HG02759 (cell line): ENCODE measurements around the gene ZBED4.
A peak's percentile ranks its signal among the peaks of the same experiment; 100 is the strongest.
"Not testable (repeated sequence)": the region's sequence is repeated elsewhere in the genome, so short reads cannot be mapped to it uniquely, and the experiment has no call there.

Source experiments
- ATAC-seq: cut with Tn5 transposase; IDR thresholded peaks from one replicate; pipeline ENCODE4 v1.9.1; 2021; ENCODE audit warnings: mild to moderate bottlenecking, moderate library complexity; ENCODE audit not compliant: unreplicated experiment

The ZBED4 gene, protein sequence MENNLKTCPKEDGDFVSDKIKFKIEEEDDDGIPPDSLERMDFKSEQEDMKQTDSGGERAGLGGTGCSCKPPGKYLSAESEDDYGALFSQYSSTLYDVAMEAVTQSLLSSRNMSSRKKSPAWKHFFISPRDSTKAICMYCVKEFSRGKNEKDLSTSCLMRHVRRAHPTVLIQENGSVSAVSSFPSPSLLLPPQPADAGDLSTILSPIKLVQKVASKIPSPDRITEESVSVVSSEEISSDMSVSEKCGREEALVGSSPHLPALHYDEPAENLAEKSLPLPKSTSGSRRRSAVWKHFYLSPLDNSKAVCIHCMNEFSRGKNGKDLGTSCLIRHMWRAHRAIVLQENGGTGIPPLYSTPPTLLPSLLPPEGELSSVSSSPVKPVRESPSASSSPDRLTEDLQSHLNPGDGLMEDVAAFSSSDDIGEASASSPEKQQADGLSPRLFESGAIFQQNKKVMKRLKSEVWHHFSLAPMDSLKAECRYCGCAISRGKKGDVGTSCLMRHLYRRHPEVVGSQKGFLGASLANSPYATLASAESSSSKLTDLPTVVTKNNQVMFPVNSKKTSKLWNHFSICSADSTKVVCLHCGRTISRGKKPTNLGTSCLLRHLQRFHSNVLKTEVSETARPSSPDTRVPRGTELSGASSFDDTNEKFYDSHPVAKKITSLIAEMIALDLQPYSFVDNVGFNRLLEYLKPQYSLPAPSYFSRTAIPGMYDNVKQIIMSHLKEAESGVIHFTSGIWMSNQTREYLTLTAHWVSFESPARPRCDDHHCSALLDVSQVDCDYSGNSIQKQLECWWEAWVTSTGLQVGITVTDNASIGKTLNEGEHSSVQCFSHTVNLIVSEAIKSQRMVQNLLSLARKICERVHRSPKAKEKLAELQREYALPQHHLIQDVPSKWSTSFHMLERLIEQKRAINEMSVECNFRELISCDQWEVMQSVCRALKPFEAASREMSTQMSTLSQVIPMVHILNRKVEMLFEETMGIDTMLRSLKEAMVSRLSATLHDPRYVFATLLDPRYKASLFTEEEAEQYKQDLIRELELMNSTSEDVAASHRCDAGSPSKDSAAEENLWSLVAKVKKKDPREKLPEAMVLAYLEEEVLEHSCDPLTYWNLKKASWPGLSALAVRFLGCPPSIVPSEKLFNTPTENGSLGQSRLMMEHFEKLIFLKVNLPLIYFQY

DNA sequence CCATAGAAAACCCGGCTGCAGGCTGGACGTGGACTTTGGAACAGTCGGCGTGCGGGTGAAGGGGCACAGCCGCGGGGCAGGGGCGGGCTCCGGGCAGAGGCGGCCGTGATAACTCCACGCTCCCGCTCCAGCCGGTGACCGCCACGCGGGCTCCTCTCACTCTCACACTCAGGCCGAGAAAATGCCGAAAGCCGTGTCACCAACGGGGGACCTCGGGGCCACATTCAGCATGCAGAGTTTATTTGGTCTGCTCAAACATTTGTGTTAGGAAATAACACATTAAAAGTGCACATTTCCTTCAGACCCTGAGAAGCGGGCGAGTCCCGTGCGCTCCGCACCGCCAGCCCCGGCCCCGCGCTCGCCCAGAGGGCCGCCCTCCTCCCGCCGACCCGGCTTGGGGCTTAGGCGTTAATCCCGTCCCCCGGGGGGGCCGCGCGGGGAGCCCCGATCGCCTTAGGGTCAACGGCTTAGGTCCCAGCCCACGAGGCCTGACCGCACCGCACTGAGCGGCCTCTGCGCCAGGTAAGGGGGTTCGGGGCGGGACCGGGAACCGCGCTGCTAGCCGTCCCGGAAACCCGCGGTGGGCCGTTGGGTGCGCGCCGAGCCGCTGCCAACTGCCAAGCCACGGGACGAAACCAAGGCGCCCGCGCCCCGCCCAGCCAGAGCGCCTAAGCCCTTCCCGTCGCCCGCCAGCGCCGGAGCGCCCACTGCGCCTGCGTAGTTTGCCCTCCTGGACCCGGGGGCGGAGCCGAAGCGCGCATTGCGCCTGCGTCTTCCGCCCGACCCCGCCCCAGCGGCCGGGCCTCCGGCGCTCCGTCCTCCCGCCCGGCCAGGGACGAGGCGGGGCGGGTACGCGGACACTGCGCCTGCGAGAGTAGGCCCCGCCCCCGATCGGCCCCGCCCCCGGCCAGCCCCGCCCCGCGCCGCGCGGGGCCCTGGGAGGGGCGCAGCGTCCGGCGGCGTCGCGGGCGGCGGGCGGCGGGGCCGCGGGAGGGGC lies at the start of gene ZBED4:
ZBED4 (plus strand) TSS at position 947 of the 997 bp plus-strand sequence. CDS start 29,819 bp downstream, outside the sequence.
- ATAC-seq = peak; percentile 80

DNA sequence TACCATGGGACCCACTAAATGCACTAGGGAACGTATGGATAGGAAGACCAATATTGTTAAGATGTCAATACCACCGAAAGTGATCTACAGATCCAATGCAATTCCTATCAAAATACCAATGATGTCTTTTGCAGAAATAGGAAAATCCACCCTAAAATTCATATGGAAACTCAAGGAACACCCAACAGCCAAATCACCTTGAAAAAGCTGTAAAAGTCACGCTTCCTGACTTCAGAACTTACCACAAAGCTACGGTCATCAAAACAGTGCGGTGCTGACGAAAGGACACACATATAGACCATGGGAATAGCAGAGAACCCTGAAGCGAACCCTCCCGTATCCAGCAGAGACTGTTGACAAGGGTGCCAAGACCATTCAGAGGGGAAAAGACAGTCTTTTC lies 46.5 kb upstream of the ZBED4 start:
- ATAC-seq = no peak

DNA sequence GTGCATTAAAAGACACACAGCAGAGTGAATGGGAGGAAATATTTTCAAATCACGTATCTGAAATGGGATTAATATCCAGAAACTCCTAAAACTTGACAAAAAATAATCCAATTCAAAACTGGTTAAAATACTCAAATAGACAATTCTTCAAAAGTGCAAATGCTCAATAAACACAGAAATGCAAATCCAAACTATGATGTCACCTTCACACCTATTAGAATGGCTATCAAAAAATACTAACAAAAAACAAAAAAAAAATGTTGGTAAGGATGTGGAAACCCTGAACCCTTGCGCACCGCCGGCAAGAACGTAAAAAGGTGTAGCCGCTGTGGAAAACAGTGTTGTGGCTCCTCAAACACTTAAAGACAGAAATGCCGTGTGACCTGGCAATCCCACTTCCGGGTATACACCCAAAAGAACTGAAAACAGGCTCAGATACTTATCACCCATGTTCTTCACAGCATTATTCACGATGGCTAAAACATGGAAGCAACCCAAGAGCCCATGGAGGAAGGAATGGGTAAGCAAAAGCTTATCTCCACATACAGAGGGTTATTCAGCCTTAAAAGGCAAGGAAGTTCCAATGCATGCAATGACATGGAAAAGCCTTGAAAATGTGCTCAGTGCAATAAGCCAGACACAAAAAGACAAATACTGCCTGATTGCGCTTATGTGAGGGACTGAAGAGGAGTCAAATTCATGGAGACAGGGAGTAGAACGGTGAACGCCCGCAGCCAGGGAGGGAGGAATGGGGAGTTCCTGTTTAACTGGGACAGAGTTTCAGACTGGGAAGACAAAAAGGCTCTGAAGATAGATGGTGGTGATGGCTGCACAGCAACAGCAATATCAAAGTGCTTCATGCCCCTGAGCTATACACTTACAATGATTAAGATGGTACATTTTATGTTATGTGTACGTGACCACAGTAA lies 45.6 kb upstream of the ZBED4 start:
- no peak for ATAC-seq

DNA sequence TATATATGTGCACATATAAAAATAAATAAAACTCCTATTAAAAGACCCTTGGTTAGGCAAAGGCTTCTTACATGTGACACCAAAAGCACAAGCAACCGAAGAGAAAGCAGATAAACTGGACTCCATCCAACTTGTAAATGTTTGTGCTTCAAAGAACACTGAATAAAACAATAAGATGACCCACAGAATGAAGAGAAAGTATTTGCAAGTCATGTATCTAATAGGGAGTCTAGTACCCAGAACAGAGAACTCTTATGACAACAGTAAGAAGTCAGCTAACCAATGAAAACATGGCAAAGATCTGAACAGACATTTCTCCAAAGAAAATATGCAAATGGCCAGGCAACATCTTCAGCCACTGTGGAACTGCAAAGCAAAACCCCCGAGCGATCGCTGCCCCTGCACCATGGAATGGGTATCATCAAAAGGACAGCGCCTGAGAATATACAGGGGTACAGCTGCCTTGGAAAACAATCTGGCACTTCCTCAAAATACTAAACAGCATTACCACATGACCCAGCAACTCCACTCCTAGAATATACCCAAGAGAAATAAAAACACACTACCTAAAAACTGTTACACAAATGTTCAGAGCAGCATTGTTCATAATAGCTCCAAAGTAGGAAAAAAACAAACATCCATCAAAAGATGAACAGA lies 43.2 kb upstream of the ZBED4 start:
- ATAC-seq = no peak

DNA sequence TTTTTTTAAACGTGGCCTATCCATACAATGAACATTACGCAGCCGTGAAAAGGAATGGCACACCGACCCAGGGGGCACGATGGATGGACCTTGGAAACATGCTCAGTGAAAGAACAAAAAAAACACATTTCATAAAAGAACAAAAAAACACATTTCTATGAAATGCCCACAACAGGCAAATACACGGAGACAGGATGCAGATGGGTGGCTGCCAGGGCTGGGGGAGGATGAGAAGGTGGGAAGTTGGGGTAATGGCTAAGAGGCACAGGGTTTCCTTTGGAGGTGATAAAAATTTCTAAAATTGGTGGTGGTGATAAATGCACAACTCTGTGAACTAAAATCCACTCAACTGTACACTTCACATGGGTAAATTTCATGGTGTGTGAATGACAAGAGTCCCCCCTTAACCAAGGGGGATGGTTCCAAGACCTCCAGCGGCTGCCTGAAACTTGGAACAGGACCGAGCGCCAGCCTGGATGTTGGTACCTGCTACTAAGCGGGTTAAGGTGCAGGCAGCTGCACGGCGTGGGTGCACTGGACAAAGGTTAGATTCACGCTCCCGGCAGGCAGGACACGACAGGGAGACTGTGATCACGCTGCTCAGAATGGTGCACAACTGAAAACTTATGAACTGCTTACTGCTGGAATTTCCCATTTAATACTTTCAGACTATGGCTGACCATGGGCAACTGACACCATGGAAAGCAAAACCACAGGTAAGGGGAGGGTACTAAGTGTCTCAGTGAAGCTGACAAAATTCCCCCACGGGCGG lies 42.4 kb upstream of the ZBED4 start:
- ATAC-seq = no peak

- ATAC-seq = no peak
These were observed 40.8 kb upstream of the ZBED4 start for GRCh38 chr22:49812838-49813237.

DNA sequence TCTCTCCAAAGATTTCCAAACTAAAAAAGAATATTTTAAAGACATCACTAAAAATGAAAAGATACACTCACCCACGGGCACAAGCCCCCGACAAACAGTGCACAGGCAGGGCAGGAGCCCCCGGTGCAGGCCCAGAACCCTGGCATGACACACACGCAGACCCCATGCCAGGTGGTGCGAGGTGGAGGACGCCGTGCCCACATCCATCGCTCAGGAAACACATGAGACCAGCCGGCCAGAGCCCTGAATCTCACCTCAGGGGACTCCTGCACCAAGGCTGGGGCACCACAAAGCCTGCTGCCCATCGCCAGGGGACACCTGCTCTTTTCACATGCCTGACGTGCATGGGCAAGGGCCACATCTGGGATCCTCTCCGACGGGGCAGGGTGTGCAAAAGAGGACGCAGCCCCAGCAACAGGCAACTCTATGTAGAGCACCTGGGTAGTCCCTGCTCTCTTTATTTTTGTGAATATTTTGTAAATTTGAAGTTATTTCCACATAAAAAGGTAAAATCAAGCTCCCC lies 39.4 kb upstream of the ZBED4 start:
- ATAC-seq = no peak

DNA sequence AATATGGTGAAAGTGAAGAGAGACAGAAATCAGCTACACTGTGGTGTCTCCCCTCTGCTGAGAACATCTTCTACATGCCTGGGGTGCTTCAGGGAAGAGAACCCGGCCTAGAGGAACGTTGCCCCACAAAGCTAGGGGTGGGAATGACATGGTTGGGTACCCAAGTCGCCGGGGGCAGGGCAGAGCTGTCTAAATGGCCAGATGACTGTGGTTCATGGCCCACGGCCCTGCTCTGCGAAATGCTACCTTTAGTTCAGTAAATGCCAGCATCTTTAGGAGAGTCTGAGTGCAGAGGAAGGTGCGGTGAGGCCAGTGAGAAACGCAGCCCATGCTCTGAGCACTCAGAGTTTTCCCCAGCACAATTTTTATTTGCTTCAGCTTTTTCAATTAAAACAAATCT lies 38.8 kb upstream of the ZBED4 start:
- ATAC-seq = no peak

- ATAC-seq = no peak
These were observed 38.0 kb upstream of the ZBED4 start for GRCh38 chr22:49815641-49816091.

DNA sequence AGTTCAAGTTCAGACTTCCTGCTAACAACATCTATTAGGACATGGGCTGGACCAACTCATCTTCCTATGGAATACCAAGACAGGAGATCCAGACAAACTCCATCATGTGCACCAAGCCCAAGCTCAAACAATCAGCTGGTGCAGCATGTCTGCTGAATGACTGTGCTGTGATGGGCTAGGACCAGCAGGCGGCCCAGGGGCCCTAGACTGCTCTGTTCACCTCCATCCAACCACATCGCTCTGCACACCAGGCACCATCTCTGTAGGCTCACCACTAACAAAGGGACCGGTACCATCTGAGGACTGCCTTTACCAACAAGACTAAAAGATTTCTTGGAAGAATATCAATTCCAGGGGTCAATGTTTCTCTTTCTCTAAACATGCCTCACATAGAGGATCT lies 36.3 kb upstream of the ZBED4 start:
- no peak for ATAC-seq

DNA sequence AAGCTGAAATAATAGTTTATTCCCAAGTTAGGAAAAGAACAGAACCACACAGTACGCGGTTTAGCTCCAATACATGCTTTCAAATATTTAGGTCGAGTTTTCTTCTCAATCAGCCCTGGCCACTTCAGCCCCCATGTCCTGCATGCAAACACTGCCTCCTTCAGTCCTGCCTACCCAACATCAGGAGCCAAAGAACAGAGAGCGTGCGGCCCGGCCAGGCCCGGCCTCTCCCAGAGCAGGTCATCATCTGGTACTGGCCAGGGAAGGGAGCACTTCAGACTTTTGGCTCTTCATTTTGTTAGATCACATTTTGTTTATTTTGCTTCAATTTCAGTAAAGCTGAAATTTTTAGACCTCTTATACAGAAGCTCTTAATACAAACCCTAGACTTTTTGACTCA lies 32.7 kb upstream of the ZBED4 start:
- ATAC-seq = no peak

DNA sequence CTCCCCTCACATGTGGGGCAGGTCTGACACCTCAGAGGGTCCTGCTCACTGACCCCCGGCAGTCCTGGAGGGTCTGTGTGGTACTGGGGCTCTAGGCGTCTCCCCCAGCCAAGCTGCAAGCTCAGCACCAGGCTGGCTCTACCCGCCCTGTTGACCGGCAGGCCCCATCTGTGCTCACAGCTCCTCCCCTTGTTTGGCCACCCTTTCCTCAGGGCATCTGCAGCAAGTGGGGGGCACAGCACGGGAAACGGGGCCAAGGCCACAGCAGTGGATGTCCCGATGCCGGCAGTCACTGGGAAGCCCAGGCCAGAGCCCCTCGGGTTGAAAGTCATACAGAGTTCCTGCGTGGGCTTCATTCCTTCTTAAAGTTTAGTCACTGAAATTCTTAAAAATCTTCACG lies 31.9 kb upstream of the ZBED4 start:
- not testable (repeated sequence) for ATAC-seq

- no peak for ATAC-seq
These were observed 30.2 kb upstream of the ZBED4 start for GRCh38 chr22:49823289-49824045.

DNA sequence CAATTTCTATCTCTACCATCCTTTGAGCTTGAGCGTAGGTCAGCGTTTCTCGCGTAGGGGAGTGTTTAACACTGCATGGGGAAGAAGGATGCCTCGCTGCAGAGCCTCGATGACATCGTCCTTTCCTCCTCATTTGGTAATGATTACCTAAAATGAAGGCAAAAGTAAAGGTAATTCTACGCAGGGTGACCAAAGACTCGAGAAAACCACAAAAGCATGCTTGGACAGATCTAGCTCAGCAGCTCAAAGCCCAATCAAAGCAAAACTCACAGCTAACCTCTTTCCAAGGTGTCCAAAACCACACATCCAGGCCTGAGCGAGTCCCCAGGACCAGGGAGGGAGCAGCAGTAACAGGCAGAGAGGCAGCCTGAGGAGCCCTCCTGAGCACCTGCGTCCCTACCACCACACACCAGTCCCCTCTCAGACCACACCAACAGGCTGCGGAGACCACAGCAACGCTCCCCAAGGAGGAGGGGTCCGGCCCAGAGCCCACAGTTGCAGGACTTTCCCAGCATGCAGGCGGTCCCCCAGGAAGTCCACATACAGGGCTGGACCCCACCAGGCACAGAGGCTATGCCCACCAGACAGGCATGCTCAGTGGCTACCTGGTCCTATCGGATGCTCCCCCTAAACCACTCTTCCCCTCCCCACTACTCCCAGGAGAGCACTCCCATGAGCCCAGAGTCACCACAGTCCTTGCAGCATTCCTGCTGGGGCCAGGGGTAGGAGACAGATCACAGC lies 29.3 kb upstream of the ZBED4 start:
- ATAC-seq = no peak

GRCh38 chr22:49824936-49825335 lies 28.7 kb upstream of the ZBED4 start:
- ATAC-seq = no peak

- no peak for ATAC-seq
These were observed 28.2 kb upstream of the ZBED4 start for GRCh38 chr22:49825436-49825835.
